Chondrocyte (in vitro differentiated cells): ENCODE measurements around the gene HSPB9. TPM values are rescaled to one million over a fixed set of nuclear protein-coding genes. Genes with fewer than 3 reads are reported as not detected.

Experiments
- DNase-seq: peaks from one replicate; pipeline ENCODE4 v3.0.0; 2021; ENCODE audit warnings: mixed read lengths, low spot score
- H3K27ac Mint-ChIP-seq: one replicate; pipeline ENCODE4 v1.8.0; 2021; ENCODE audit warnings: mild to moderate bottlenecking, moderate library complexity, mixed read lengths; ENCODE audit not compliant: unreplicated experiment
- H3K27me3 Mint-ChIP-seq: 2 replicates; pipeline ENCODE4 v1.8.0; 2021; ENCODE audit warnings: low read depth, mixed read lengths
- H3K36me3 Mint-ChIP-seq: 2 replicates; pipeline ENCODE4 v1.8.0; 2021; ENCODE audit warnings: low read depth, mixed read lengths
- H3K4me1 Mint-ChIP-seq: 2 replicates; pipeline ENCODE4 v1.8.0; 2021; ENCODE audit warnings: low read depth, mild to moderate bottlenecking, mixed read lengths
- H3K4me3 Mint-ChIP-seq: one replicate; pipeline ENCODE4 v1.8.0; 2021; ENCODE audit warnings: mild to moderate bottlenecking, moderate library complexity, mixed read lengths; ENCODE audit not compliant: unreplicated experiment
- H3K9me3 Mint-ChIP-seq: 2 replicates; pipeline ENCODE4 v1.8.0; 2021; ENCODE audit warnings: low read depth, mixed read lengths
- CTCF ChIP-seq: fragments of 200-600 bp; sonication (generic); IDR thresholded peaks from 2 replicates; pipeline ENCODE4 v1.5.0; 2021; ENCODE audit warnings: antibody characterized with exemption, mild to moderate bottlenecking, moderate library complexity
- total RNA-seq: library from RNA; stranded (reverse); gene quantifications from 3 replicates; pipeline ENCODE4 v1.2.1, GENCODE V29; 2021

Gene HSPB9
- total RNA-seq, 1 donor from 2014 or later: not detected

GRCh38 chr17:42125565-42125964 lies 3.0 kb downstream of the HSPB9 start:
- Mint-ChIP-seq H3K4me3 (no peak overlapping the region), H3K27ac (no peak overlapping the region), H3K27me3 (no peaks in the 10 kb centered on the region), H3K9me3 (no peaks in the 10 kb centered on the region), H3K36me3 (peaks cover 22% of the 10 kb centered on the region), H3K4me1 (peaks cover 5% of the 10 kb centered on the region)
- DNase-seq: no peak
- no peak for TF ChIP-seq CTCF

GRCh38 chr17:42126836-42127235 lies 4.2 kb downstream of the HSPB9 start:
- TF ChIP-seq CTCF: no peak
- Mint-ChIP-seq H3K27ac (no peak overlapping the region), H3K9me3 (no peaks in the 10 kb centered on the region), H3K36me3 (peaks cover 29% of the 10 kb centered on the region), H3K4me3 (no peak overlapping the region), H3K4me1 (peaks cover 10% of the 10 kb centered on the region), H3K27me3 (no peaks in the 10 kb centered on the region)
- DNase-seq: no peak

GRCh38 chr17:42127414-42127813 lies 4.8 kb downstream of the HSPB9 start:
- Mint-ChIP-seq H3K9me3 (no peaks in the 10 kb centered on the region), H3K4me1 (peaks cover 16% of the 10 kb centered on the region), H3K27me3 (no peaks in the 10 kb centered on the region), H3K36me3 (peaks cover 29% of the 10 kb centered on the region), H3K4me3 (no peak overlapping the region), H3K27ac (no peak overlapping the region)
- TF ChIP-seq CTCF: no peak
- no peak for DNase-seq

- no peak for TF ChIP-seq CTCF
Observed at GRCh38 chr17:42129109-42129837, 6.7 kb downstream of the HSPB9 start.

GRCh38 chr17:42130310-42130936 lies 7.8 kb downstream of the HSPB9 start:
- H3K27me3 Mint-ChIP-seq: no peaks in the 10 kb centered on the region
- no peak overlapping the region for H3K27ac Mint-ChIP-seq
- H3K9me3 Mint-ChIP-seq: no peaks in the 10 kb centered on the region
- peaks cover 28% of the 10 kb centered on the region for H3K36me3 Mint-ChIP-seq
- TF ChIP-seq CTCF: no peak
- no peak overlapping the region for H3K4me3 Mint-ChIP-seq
- no peak for DNase-seq
- peaks cover 35% of the 10 kb centered on the region for H3K4me1 Mint-ChIP-seq

More at GRCh38 chr17:42129109-42129837, 6.7 kb downstream of the HSPB9 start:
- Mint-ChIP-seq H3K9me3 (no peaks in the 10 kb centered on the region), H3K36me3 (peaks cover 29% of the 10 kb centered on the region), H3K4me1 (peaks cover 32% of the 10 kb centered on the region), H3K27me3 (no peaks in the 10 kb centered on the region), H3K4me3 (no peak overlapping the region), H3K27ac (peak overlapping the region; percentile 27)
- DNase-seq: no peak
